M059J (cell line): ENCODE data around the gene MYNN. TPM values are rescaled to one million over a fixed set of nuclear protein-coding genes. Genes with fewer than 3 reads are reported as not detected.

Source experiments
- DNase-seq: peaks from one replicate; pipeline ENCODE4 v3.0.0-alpha.2; 2012; ENCODE audit warnings: low read depth
- total RNA-seq: library from RNA; depleted of rRNA; stranded (reverse); fragments of >200 nt; shearing (Covaris generic); gene quantifications from 2 replicates; pipeline ENCODE4 v1.2.3, GENCODE V29; 2014; rRNA removed

Gene MYNN
- total RNA-seq, 1 experiment from 2014 or later, result 27.2 TPM

GRCh38 chr3:169827712-169828111 is 54.5 kb downstream of the MYNN start:
- no peak for DNase-seq

DNA sequence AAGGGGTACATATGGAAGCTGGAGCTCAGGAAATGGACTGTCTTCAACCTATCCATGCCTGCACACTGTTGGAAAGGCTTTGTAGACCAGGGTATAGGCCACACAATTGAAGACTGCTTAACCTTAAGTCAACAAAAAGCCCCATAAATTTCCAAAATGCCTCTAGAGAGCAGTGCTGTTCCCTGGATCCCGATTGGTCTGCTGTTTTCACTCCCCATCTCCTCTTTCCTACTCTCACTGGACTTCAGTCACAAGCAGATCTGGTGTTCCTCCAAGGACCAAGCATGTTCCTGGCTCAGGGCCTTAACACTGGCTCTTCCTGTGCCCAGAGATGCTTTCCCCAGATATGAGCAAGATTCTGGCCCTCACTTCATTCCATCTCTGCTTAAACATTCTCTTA is 62.3 kb downstream of the MYNN start:
- DNase-seq, result peak; percentile 16

DNA sequence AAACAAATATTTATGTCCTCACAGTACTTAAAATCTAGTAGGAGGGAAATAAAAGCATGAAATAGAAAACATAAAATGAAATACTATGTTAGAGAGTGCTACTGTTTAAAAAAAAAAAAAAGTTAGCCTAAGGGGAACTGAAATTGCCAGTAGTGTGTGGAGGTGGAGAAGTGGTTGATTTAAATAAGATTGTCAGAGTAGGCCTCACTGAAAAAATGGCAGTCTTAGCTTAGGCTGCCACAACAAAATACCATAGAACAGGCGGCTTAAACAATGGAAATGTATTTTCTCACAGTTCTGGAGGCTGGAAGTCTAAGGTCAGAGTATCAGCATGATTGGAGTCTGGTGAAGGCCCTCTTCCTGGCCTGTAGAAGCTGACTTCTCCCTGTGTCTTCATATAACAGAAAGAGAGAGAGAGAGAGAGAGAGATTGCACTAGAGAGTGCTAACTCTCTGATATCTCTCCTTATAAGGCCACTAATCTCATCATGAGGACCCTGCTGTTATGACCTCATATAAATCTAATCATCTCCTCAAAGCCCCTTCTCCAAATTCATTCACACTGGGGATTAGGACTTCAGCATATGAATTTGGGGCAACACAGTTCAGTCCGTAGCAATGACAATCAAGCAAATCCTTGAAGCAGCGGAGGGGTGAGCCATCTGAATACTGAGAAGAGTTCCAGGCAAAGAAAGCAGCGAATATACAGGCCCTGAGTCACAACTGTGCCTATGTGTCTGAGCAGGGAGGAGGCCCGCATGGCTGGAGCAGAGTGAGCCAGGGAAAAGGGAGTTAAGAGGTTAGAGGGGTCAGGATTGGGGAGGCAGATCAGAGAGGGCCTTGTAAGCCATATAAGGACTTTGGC is 63.1 kb downstream of the MYNN start:
- peak; percentile 53 for DNase-seq

GRCh38 chr3:169836942-169837275 is 63.7 kb downstream of the MYNN start:
- DNase-seq, result no peak

DNA sequence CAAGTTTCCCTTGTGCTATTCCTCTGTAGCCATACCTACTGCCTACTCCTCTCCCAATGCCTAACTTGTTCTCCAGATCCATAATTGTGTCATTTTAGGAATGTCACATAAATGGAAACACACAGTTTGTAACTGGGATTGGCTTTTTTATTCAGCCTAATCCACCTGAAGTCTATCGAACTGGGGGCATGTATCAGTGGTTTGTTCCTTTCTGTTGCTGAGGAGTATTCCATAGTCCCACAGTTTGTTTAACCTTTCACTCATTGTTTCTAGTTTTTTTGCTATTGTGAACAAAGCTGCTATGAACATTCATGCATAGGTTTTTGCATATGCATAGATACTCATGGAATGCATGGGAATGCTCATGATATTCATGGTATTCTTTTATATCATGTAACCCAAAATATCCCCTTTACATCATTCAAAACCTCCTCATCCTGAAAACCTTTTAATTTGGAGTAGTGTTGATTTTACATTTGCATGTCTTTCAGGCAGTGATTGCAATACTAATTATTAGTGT is 65.4 kb downstream of the MYNN start:
- no peak for DNase-seq

Other genes starting within 250 kb of the MYNN start
- 22.2 and 28.6 TPM in 2 replicates for gene MECOM, start 109.7 kb upstream of the MYNN start, total RNA-seq
- 33.4 and 110 TPM in 2 replicates for gene TERC, start 8.3 kb upstream of the MYNN start, total RNA-seq
- gene ACTRT3, start 3.8 kb upstream of the MYNN start, total RNA-seq, result 1.7 and 2.9 TPM in 2 replicates
- gene LRRIQ4, start 39.5 kb downstream of the MYNN start, total RNA-seq, result not detected in 2 replicates
- 0.71 and 1.6 TPM in 2 replicates for gene LRRC34, start 39.5 kb downstream of the MYNN start, total RNA-seq
- not detected in 2 replicates for gene LRRC31, start 96.5 kb downstream of the MYNN start, total RNA-seq
- not detected in 2 replicates for gene SAMD7, start 138.2 kb downstream of the MYNN start, total RNA-seq
- 33.0 and 33.9 TPM in 2 replicates for gene SEC62, start 193.4 kb downstream of the MYNN start, total RNA-seq